Panc1 (cell line): Measurements from ENCODE around the gene DUT. TPM values are rescaled to one million over a fixed set of nuclear protein-coding genes. Genes with fewer than 3 reads are reported as not detected.

Experiments
- ATAC-seq: fragments of 200-7000 bp; cut with Tn5 transposase; 2 replicates; pipeline ENCODE4 v1.9.1; 2020; ENCODE audit warnings: mild to moderate bottlenecking, moderate library complexity
- BruUV-seq: library from RNA; stranded (reverse); fragments of 400-500 nt; replicated peaks from 2 replicates; lab custom pipeline; 2021; lab: Mats Ljungman, UMichigan
- CTCF ChIA-PET: fragments of 300-600 bp; sonication (Branson Sonifier 250); formaldehyde crosslinking; loops from one replicate; lab custom pipeline; 2022; ENCODE audit warnings: antibody characterized with exemption; lab: Charles Lee
- POLR2A ChIA-PET: fragments of 300-600 bp; sonication (Branson Sonifier 250); formaldehyde crosslinking; loops from one replicate; lab custom pipeline; 2022; ENCODE audit warnings: antibody characterized with exemption; lab: Charles Lee
- DNase-seq: peaks from one replicate; pipeline ENCODE4 v3.0.0-alpha.2; 2010; ENCODE audit warnings: low read depth, low spot score
- H3K27ac ChIP-seq: 2 replicates; pipeline ENCODE4 v1.5.1; 2011; ENCODE audit warnings: mild to moderate bottlenecking, low read length, inconsistent platforms
- H3K27me3 ChIP-seq: fragments of 200-500 bp; sonication (Bioruptor generic); 2 replicates; pipeline ENCODE4 v1.6.0; 2014; ENCODE audit warnings: low read length, inconsistent platforms; ENCODE audit not compliant: control insufficient read depth, insufficient read depth
- H3K36me3 ChIP-seq: fragments of 200-500 bp; sonication (Bioruptor generic); 2 replicates; pipeline ENCODE4 v1.5.1; 2014; ENCODE audit warnings: inconsistent platforms, mild to moderate bottlenecking, low read length, moderate library complexity; ENCODE audit not compliant: control insufficient read depth, insufficient read depth
- H3K4me1 ChIP-seq: 2 replicates; pipeline ENCODE4 v1.5.1; 2011; ENCODE audit warnings: inconsistent platforms, mild to moderate bottlenecking, low read length, moderate library complexity; ENCODE audit not compliant: control insufficient read depth, insufficient read depth
- H3K4me3 ChIP-seq, 2 experiments: 2 replicates each; pipeline ENCODE4 v1.5.1; 2011 to 2012; ENCODE audit warnings: low read depth in 2 of 2, low read length in 2 of 2, mild to moderate bottlenecking in 2 of 2, inconsistent platforms in 1 of 2, moderate library complexity in 1 of 2
- H3K9me3 ChIP-seq: fragments of 200-500 bp; sonication (Bioruptor generic); 2 replicates; pipeline ENCODE4 v1.5.1; 2014; ENCODE audit warnings: low read depth, mild to moderate bottlenecking, inconsistent platforms, low read length, moderate library complexity; ENCODE audit not compliant: control insufficient read depth, insufficient read depth
- POLR2AphosphoS5 ChIP-seq: IDR thresholded peaks from 2 replicates; pipeline ENCODE4 v1.6.1; 2012; ENCODE audit warnings: mild to moderate bottlenecking, low read depth, low read length, moderate library complexity
- SIN3A ChIP-seq: IDR thresholded peaks from 2 replicates; pipeline ENCODE4 v1.6.1; 2012; ENCODE audit warnings: low read depth, mild to moderate bottlenecking, low read length, moderate library complexity, borderline replicate concordance; ENCODE audit not compliant: insufficient read depth
- TCF7L2 ChIP-seq: IDR thresholded peaks from 2 replicates; pipeline ENCODE4 v1.6.1; 2011; ENCODE audit warnings: mild to moderate bottlenecking, low read depth, low read length, inconsistent platforms
- in situ Hi-C: cut with HindIII; loops from 2 replicates; pipeline ENCODE4 v1.10.0; 2016; ENCODE audit warnings: low sequenced_read_pairs, low pct_unique_long_range_greater_than_20kb
- intact Hi-C: fragments of 100-400 bp; cut with micrococcal nuclease; formaldehyde crosslinking; loops from one replicate; pipeline ENCODE4 v1.10.0; 2022; ENCODE audit not compliant: unreplicated experiment
- total RNA-seq: library from RNA; stranded (reverse); gene quantifications from one replicate; pipeline ENCODE4 v1.2.1, GENCODE V29; 2021; ENCODE audit not compliant: unreplicated experiment
- TF ChIP-seq, protein P1 (sequence below), 2 experiments: IDR thresholded peaks; 2 replicates each; pipeline ENCODE4 v1.6.1; 2011 to 2012; ENCODE audit warnings: low read depth in 2 of 2, control low read depth in 1 of 2, low read length in 1 of 2, mild to moderate bottlenecking in 1 of 2, moderate library complexity in 1 of 2; ENCODE audit not compliant: insufficient read depth in 1 of 2
- TF ChIP-seq, protein P2 (sequence below): fragments of 450-650 bp; IDR thresholded peaks from 2 replicates; pipeline ENCODE4 v1.5.1; 2017; ENCODE audit warnings: mild to moderate bottlenecking

DUT gene
- total RNA-seq, 1 experiment from 2014 or later = 220 TPM

DNA sequence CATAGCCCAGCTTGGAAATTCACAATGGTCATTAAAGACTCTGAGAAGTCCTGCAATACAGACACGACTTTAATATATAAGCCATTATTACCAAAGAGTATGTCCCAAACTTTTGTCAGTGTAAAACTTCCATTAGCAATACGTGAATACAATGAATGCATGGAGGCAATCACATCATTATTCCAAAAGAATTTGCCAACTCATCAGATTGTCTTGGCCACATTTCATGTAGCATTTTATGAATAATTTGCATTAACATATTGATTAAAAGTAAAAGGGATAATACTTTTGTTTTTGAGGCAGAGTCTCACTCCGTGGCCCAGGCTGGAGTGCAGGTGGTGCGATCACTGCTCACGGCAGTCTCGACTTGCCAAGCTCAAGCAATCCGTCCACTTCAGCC is 7.9 kb upstream of the DUT start:
- ChIA-PET POLR2A (no interaction called here), CTCF (no interaction called here)
- H3K36me3 ChIP-seq = no peaks in the 10 kb centered on the region
- no peak overlapping the region for H3K4me3 ChIP-seq
- H3K4me1 ChIP-seq = no peaks in the 10 kb centered on the region
- intact Hi-C loops = no loop called here
- H3K27ac ChIP-seq = no peak overlapping the region
- DNase-seq = no peak
- TF ChIP-seq, protein P1, sequence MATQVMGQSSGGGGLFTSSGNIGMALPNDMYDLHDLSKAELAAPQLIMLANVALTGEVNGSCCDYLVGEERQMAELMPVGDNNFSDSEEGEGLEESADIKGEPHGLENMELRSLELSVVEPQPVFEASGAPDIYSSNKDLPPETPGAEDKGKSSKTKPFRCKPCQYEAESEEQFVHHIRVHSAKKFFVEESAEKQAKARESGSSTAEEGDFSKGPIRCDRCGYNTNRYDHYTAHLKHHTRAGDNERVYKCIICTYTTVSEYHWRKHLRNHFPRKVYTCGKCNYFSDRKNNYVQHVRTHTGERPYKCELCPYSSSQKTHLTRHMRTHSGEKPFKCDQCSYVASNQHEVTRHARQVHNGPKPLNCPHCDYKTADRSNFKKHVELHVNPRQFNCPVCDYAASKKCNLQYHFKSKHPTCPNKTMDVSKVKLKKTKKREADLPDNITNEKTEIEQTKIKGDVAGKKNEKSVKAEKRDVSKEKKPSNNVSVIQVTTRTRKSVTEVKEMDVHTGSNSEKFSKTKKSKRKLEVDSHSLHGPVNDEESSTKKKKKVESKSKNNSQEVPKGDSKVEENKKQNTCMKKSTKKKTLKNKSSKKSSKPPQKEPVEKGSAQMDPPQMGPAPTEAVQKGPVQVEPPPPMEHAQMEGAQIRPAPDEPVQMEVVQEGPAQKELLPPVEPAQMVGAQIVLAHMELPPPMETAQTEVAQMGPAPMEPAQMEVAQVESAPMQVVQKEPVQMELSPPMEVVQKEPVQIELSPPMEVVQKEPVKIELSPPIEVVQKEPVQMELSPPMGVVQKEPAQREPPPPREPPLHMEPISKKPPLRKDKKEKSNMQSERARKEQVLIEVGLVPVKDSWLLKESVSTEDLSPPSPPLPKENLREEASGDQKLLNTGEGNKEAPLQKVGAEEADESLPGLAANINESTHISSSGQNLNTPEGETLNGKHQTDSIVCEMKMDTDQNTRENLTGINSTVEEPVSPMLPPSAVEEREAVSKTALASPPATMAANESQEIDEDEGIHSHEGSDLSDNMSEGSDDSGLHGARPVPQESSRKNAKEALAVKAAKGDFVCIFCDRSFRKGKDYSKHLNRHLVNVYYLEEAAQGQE (IDR thresholded peaks at IDR 0.05; ENCODE audit: insufficient read depth in 1 of 2, low read depth in 2 of 2, low read length in 1 of 2) = no peak
- TF ChIP-seq, protein P2, sequence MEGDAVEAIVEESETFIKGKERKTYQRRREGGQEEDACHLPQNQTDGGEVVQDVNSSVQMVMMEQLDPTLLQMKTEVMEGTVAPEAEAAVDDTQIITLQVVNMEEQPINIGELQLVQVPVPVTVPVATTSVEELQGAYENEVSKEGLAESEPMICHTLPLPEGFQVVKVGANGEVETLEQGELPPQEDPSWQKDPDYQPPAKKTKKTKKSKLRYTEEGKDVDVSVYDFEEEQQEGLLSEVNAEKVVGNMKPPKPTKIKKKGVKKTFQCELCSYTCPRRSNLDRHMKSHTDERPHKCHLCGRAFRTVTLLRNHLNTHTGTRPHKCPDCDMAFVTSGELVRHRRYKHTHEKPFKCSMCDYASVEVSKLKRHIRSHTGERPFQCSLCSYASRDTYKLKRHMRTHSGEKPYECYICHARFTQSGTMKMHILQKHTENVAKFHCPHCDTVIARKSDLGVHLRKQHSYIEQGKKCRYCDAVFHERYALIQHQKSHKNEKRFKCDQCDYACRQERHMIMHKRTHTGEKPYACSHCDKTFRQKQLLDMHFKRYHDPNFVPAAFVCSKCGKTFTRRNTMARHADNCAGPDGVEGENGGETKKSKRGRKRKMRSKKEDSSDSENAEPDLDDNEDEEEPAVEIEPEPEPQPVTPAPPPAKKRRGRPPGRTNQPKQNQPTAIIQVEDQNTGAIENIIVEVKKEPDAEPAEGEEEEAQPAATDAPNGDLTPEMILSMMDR = no peak
- TF ChIP-seq POLR2AphosphoS5 (no peak), TCF7L2 (no peak), SIN3A (no peak)
- in situ Hi-C loops = no loop called here
- no TSS peak for BruUV-seq
- no peaks in the 10 kb centered on the region for H3K9me3 ChIP-seq
- ATAC-seq = no peak
- no peaks in the 10 kb centered on the region for H3K27me3 ChIP-seq

DNA sequence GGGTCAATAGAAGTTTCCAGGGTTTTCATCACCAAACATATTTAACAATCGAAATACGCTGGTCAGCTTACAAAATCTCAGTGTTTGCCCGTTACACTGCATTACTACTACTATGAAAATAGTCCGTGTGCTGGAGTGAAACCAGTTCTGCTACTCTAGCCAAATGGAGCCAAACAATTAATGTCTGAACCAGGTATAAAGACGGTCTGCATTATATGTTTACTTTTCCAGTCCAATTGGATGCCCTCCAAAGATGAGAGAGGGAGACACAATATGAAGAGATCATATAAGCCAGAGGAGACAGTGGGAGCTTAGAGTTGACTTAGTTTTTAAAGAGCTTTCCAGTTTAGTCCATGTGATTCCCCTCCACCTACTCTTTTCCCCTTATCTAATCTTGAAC is 6.3 kb upstream of the DUT start:
- in situ Hi-C loops = no loop called here
- POLR2A ChIA-PET = no interaction called here
- no peak overlapping the region for H3K4me3 ChIP-seq
- no peak for ATAC-seq
- H3K27ac ChIP-seq = no peak overlapping the region
- no peaks in the 10 kb centered on the region for H3K9me3 ChIP-seq
- TF ChIP-seq SIN3A (no peak), TCF7L2 (no peak), POLR2AphosphoS5 (no peak)
- TF ChIP-seq, protein P2 = no peak
- TF ChIP-seq, protein P1 (IDR thresholded peaks at IDR 0.05; ENCODE audit: insufficient read depth in 1 of 2, low read depth in 2 of 2, low read length in 1 of 2) = no peak
- intact Hi-C loops = no loop called here
- CTCF ChIA-PET = no interaction called here
- H3K4me1 ChIP-seq = peaks cover under 1% of the 10 kb centered on the region; the same call in 1 of the 2 replicates
- no peaks in the 10 kb centered on the region for H3K27me3 ChIP-seq
- BruUV-seq = no TSS peak
- no peaks in the 10 kb centered on the region for H3K36me3 ChIP-seq
- no peak for DNase-seq
